GM12872 (cell line): ENCODE measurements around the gene SLC30A3.

ENCODE experiments used
- CTCF ChIP-seq: IDR thresholded peaks from 3 replicates; pipeline ENCODE4 v1.5.1; 2011; ENCODE audit warnings: low read depth, mild to moderate bottlenecking, low read length, moderate library complexity; ENCODE audit not compliant: insufficient read depth

SLC30A3 gene

DNA sequence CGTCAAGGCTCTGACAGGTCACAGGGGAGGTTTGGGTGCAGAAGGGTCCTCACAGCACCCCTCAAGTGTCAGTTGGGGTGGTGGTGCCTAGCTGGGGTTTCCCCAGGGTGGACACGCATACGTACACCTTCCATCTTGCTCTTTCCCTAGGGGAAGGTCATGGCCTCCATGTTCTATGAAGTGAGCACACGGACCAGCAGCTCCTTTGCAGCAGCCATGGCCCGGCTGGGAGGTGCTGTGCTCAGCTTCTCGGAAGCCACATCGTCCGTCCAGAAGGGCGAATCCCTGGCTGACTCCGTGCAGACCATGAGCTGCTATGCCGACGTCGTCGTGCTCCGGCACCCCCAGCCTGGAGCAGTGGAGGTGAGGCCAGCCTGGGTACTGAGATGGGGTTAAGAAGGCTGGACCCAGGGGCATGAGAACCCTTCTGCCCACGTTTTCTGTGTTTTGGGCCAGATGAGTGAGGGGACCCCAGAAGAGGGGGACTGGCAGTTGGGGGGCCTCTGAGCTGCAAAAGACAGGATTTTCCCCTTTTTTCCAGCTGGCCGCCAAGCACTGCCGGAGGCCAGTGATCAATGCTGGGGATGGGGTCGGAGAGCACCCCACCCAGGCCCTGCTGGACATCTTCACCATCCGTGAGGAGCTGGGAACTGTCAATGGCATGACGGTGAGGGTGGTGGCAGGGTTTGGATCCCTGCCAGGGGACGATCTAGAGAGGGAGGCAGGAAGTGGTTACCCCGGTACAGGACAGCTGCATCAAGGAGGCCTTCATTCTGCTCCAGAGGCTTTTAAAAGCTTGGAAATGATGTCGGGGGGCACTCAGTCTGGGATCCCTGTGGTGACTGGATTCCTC, 20.9 kb downstream of the SLC30A3 start:
- TF ChIP-seq CTCF: no peak

DNA sequence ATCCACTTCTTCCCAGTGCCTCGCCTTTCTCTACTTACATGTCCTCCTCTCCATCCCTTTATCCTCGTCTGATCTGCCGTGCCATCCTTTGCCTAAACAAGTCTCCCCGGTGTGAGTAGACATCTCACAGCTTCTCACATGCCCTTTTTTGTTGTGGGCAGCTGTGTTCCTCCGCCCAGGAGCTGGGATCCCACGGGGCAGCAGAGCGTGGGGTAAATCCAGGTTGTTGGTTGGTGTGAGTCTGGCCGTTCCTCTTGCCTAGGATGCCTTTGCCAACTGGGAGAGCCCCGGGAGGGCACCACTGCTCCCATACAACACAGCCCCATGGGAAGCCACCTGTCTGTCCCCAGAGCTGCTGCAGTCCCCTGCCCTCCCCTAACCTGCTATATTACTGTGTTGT, 22.4 kb downstream of the SLC30A3 start:
- TF ChIP-seq CTCF: no peak

GRCh38 chr2:27238976-27239375, 23.9 kb downstream of the SLC30A3 start:
- TF ChIP-seq CTCF: no peak

DNA sequence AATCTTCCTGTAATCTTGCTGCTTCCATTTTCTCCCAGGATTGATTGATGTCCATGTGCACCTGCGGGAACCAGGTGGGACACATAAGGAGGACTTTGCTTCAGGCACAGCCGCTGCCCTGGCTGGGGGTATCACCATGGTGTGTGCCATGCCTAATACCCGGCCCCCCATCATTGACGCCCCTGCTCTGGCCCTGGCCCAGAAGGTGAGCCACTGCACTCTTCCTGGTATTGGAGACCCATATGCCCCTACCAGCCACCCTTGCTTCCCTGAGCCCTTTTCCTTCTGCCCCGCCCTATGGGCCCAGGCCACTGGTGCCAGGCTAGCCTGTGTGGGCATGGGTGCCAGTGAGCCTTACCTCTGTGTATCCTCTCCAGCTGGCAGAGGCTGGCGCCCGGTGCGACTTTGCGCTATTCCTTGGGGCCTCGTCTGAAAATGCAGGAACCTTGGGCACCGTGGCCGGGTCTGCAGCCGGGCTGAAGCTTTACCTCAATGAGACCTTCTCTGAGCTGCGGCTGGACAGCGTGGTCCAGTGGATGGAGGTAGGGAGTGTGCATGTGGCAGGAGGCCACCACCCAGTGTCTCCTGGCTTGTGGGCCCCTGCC, 25.4 kb downstream of the SLC30A3 start:
- TF ChIP-seq CTCF: no peak

DNA sequence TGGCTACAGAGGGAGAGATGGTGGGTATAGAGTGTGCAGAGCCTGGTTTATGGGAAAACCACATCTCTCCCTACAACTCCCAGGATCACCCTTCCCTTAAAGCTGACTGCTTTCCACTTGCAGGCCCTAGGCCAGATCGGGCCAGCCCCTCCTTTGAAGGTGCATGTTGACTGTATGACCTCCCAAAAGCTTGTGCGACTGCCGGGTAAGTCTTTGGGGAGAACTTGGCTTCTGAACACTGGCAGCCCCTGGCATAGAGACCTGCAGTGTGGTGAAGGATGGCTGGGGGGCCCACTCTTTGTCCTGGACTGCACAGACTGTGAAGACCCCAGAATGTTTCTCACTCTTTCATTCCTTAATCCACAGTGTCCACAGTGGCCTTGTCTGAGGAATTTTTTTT, 26.2 kb downstream of the SLC30A3 start:
- TF ChIP-seq CTCF: no peak

DNA sequence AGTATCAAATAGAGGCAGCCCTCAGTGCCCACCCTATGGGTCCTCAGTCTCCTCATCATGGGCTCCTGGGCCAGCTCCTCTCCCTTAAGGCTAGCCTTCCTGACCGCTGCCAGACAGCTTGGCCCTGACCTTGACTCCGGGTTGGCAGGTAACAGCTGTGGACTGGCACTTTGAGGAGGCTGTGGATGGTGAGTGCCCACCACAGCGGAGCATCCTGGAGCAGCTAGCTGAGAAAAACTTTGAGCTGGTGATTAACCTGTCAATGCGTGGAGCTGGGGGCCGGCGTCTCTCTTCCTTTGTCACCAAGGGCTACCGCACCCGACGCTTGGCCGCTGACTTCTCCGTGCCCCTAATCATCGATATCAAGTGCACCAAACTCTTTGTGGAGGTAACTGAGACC, 26.7 kb downstream of the SLC30A3 start:
- TF ChIP-seq CTCF: no peak

GRCh38 chr2:27233341-27233740, 29.5 kb downstream of the SLC30A3 start:
- TF ChIP-seq CTCF: no peak
